MCF 10A (cell line): Measurements from ENCODE around the gene IL17C. TPM values are rescaled to one million over a fixed set of nuclear protein-coding genes. Genes with fewer than 3 reads are reported as not detected.

Experiments
- BruUV-seq: library from RNA; stranded (reverse); fragments of 400-500 nt; replicated peaks from 2 replicates; lab custom pipeline; 2021; lab: Mats Ljungman, UMichigan
- CTCF ChIA-PET: fragments of 300-600 bp; sonication (Branson Sonifier 250); formaldehyde crosslinking; extraction: SDS; loops from one replicate; lab custom pipeline; 2021; ENCODE audit warnings: antibody characterized with exemption, inconsistent platforms; lab: Yijun Ruan, JAX
- POLR2A ChIA-PET: fragments of 300-600, 350-650 bp; sonication (Branson Sonifier 250); formaldehyde crosslinking; extraction: SDS; loops from one replicate; lab custom pipeline; 2020; ENCODE audit warnings: antibody characterized with exemption, inconsistent platforms; lab: Yijun Ruan, JAX
- DNase-seq: peaks from one replicate; pipeline ENCODE4 v3.0.0-alpha.2; 2018; ENCODE audit not compliant: unreplicated experiment
- H3K27ac Mint-ChIP-seq: one replicate; pipeline ENCODE4 v1.8.0; 2022; ENCODE audit warnings: mild to moderate bottlenecking, low read depth, mixed read lengths; ENCODE audit not compliant: unreplicated experiment
- H3K27me3 Mint-ChIP-seq: one replicate; pipeline ENCODE4 v1.8.0; 2022; ENCODE audit warnings: mixed read lengths; ENCODE audit not compliant: insufficient read depth, unreplicated experiment
- H3K36me3 Mint-ChIP-seq: one replicate; pipeline ENCODE4 v1.8.0; 2022; ENCODE audit warnings: mild to moderate bottlenecking, moderate library complexity, mixed read lengths; ENCODE audit not compliant: insufficient read depth, unreplicated experiment
- H3K4me1 Mint-ChIP-seq: one replicate; pipeline ENCODE4 v1.8.0; 2022; ENCODE audit warnings: mixed read lengths; ENCODE audit not compliant: insufficient read depth, unreplicated experiment
- H3K4me3 Mint-ChIP-seq: one replicate; pipeline ENCODE4 v1.8.0; 2022; ENCODE audit warnings: mild to moderate bottlenecking, moderate library complexity, mixed read lengths; ENCODE audit not compliant: unreplicated experiment
- H3K9me3 Mint-ChIP-seq: one replicate; pipeline ENCODE4 v1.8.0; 2022; ENCODE audit warnings: mixed read lengths; ENCODE audit not compliant: unreplicated experiment
- intact Hi-C: fragments of 100-400 bp; cut with micrococcal nuclease; formaldehyde crosslinking; loops from 2 replicates; pipeline ENCODE4 v1.14.1; 2022
- total RNA-seq: library from RNA; stranded (reverse); gene quantifications from 2 replicates; pipeline ENCODE4 v1.2.3, GENCODE V29; 2022
- TF ChIP-seq, protein P1 (sequence below): fragments of 200-600 bp; IDR thresholded peaks from one replicate; pipeline ENCODE4 v1.8.0; 2022; ENCODE audit warnings: antibody characterized with exemption, mild to moderate bottlenecking; ENCODE audit not compliant: unreplicated experiment

IL17C gene
- total RNA-seq, 1 experiment from 2014 or later = not detected

DNA sequence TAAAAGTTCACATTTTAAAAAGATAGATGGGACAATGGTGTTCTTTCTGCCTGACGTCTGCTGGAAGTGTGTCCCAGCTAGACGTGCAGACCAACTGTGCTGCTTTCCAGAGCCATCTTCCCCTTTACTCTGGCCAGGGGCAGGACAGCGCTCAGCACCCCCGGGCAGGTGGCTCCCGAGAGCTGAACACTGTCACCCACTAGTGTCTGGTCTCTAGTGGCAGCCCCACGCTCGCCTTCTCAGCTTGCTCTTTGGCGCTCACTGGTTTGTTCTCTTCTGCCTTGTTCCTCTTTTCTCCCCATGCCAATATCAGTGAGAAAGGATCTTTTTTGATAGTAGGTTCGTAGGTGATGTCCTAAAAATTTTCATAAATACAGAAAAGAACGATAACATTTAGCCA, 42.5 kb upstream of the IL17C start:
- no peak for DNase-seq
- POLR2A ChIA-PET = no interaction called here
- H3K36me3 Mint-ChIP-seq = peaks cover 70% of the 10 kb centered on the region
- H3K4me1 Mint-ChIP-seq = no peaks in the 10 kb centered on the region
- H3K27ac Mint-ChIP-seq = no peak overlapping the region
- BruUV-seq = no TSS peak
- no peak overlapping the region for H3K4me3 Mint-ChIP-seq
- H3K9me3 Mint-ChIP-seq = no peaks in the 10 kb centered on the region
- TF ChIP-seq, protein P1, sequence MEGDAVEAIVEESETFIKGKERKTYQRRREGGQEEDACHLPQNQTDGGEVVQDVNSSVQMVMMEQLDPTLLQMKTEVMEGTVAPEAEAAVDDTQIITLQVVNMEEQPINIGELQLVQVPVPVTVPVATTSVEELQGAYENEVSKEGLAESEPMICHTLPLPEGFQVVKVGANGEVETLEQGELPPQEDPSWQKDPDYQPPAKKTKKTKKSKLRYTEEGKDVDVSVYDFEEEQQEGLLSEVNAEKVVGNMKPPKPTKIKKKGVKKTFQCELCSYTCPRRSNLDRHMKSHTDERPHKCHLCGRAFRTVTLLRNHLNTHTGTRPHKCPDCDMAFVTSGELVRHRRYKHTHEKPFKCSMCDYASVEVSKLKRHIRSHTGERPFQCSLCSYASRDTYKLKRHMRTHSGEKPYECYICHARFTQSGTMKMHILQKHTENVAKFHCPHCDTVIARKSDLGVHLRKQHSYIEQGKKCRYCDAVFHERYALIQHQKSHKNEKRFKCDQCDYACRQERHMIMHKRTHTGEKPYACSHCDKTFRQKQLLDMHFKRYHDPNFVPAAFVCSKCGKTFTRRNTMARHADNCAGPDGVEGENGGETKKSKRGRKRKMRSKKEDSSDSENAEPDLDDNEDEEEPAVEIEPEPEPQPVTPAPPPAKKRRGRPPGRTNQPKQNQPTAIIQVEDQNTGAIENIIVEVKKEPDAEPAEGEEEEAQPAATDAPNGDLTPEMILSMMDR = no peak
- H3K27me3 Mint-ChIP-seq = no peaks in the 10 kb centered on the region
- CTCF ChIA-PET = no interaction called here
- intact Hi-C loops = no loop called here

DNA sequence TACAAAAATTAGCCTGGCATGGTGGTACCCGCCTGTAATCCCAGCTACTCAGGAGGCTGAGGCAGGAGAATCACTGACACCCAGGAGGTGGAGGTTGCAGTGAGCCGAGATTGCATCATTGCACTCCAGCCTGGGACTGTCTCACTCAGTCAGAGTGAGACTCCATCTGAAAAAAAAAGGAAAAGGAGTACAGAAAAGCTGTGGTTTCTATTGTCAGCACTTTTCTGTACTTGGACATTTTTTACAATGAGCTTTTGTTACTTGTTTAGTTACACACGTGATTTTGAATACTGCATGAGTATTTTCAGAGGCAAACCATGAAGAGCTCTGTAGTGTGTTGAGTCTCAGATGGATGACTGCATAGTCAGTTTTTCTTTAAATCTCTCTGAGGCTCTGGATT, 41.9 kb upstream of the IL17C start:
- ChIA-PET POLR2A (no interaction called here), CTCF (interaction anchor here (0.6 kb wide), 1 partner anchor 170 kb away, joined by 3 read pairs; no protein-coding TSS in a partner anchor)
- Mint-ChIP-seq H3K9me3 (no peaks in the 10 kb centered on the region), H3K27me3 (no peaks in the 10 kb centered on the region), H3K36me3 (peaks cover 70% of the 10 kb centered on the region), H3K27ac (no peak overlapping the region), H3K4me1 (no peaks in the 10 kb centered on the region), H3K4me3 (no peak overlapping the region)
- no TSS peak for BruUV-seq
- TF ChIP-seq, protein P1 = no peak
- DNase-seq = no peak
- intact Hi-C loops = no loop called here

DNA sequence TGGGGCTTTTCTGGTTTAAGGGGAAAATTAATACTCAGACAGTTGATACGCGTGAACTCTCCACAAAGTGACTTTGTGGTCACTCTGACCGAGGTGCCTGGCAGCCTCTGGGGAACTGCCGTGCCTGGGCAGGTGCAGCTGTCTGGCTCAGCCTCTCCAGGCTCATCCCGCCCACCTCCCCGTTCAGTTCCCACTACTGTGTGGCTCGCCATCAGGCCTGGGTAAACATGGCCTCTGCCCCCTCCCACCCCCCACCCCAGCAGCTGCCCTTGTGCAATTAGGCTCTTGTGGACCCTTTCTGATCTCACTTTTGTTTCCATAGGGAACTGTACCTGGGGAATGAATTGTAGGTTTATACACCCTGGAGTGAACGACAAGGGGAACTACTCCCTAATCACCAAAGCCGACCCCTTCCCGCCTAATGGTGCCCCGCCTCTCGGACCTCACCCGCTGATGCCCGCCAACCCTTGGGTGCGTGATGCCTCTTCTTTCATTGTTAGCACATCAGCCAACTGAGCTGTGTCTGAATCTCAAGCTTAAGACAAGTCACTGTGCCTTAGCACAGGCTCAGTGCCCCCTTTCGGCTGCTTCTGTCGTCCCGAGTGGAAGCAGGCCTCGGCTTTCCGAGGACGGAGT, 40.4 kb upstream of the IL17C start:
- TF ChIP-seq, protein P1 = no peak
- H3K36me3 Mint-ChIP-seq = peaks cover 69% of the 10 kb centered on the region
- BruUV-seq = no TSS peak
- POLR2A ChIA-PET = interaction anchor here (0.7 kb wide), 1 partner anchor 183 kb away, joined by 4 read pairs; no protein-coding TSS in a partner anchor
- intact Hi-C loops = no loop called here
- H3K4me1 Mint-ChIP-seq = no peaks in the 10 kb centered on the region
- H3K9me3 Mint-ChIP-seq = no peaks in the 10 kb centered on the region
- DNase-seq = no peak
- H3K27me3 Mint-ChIP-seq = no peaks in the 10 kb centered on the region
- CTCF ChIA-PET = interaction anchor here (0.5 kb wide), 1 partner anchor 569 kb away, joined by 4 read pairs; no protein-coding TSS in a partner anchor
- H3K27ac Mint-ChIP-seq = no peak overlapping the region
- no peak overlapping the region for H3K4me3 Mint-ChIP-seq

DNA sequence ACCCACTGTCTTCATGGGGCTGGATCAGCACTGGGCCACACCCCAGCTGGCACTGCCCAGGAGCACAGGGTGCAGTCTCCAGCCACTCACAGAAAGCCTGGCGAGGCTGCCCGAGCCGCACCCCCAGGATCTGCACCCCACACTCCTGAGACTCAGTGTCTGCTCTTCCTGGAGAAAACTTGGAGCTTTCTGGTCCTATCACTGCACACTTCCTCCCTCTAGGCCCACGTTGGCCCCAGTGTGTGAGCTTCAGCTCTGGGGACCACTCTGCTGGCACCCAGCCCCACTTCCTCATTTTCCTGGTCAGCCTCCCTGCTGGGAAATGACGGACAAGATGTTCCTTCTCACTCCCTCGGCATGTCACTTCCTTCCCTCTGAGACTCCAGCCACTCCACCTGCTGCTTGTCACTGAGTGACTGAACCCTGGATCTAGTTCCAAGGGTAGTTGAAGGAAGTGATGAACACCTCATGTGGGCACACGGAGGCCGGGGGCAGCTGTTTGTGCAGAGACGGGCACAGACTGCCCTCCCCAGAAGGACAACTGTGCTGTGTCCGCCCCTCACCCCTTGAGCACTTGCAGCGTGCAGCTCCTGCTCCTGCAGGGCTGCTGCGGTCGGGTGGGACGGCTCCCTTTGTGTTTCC, 39.2 kb upstream of the IL17C start:
- no TSS peak for BruUV-seq
- CTCF ChIA-PET = interaction anchor here (0.5 kb wide), 1 partner anchor 29 kb away, joined by 3 read pairs; no protein-coding TSS in a partner anchor
- DNase-seq = no peak
- POLR2A ChIA-PET = no interaction called here
- Mint-ChIP-seq H3K4me3 (no peak overlapping the region), H3K4me1 (no peaks in the 10 kb centered on the region), H3K9me3 (no peaks in the 10 kb centered on the region), H3K27me3 (no peaks in the 10 kb centered on the region), H3K27ac (no peak overlapping the region), H3K36me3 (peaks cover 70% of the 10 kb centered on the region)
- TF ChIP-seq, protein P1 = no peak
- intact Hi-C loops = no loop called here
